K562 (cell line): ENCODE data around the gene OR10S1. TPM values are rescaled to one million over a fixed set of nuclear protein-coding genes. Genes with fewer than 3 reads are reported as not detected.

Experiments used
- BRCA1 ChIP-seq, 2 experiments: fragments of 450-650 bp in 1 of 2; sonication (generic) in 1 of 2; formaldehyde crosslinking in 1 of 2; IDR thresholded peaks; 2 replicates each; pipeline versions ENCODE4 v1.5.0 to v1.6.1; 2017 to 2020; ENCODE audit warnings: mild to moderate bottlenecking in 1 of 2, missing genetic modification reagents in 1 of 2
- C11orf30 ChIP-seq: fragments of 450-650 bp; IDR thresholded peaks from 2 replicates; pipeline ENCODE4 v1.6.1; 2016; ENCODE audit warnings: low read depth, mild to moderate bottlenecking
- CEBPG ChIP-seq, 3 experiments: fragments of 200-800 bp in 1 of 3; sonication (Bioruptor generic) in 1 of 3; sonication (generic) in 1 of 3; formaldehyde crosslinking in 1 of 3; IDR thresholded peaks in 2 of 3; conservative IDR thresholded peaks in 1 of 3; 2 replicates each; pipeline versions ENCODE4 v1.6.1 to v1.8.0; 2016 to 2022; ENCODE audit warnings: missing compliant biosample characterization in 2 of 3, missing genetic modification characterization in 2 of 3, mild to moderate bottlenecking in 1 of 3, missing genetic modification reagents in 1 of 3
- FOXA1 ChIP-seq: fragments of 450-650 bp; IDR thresholded peaks from 2 replicates; pipeline ENCODE4 v1.6.1; 2016; ENCODE audit warnings: mild to moderate bottlenecking, borderline replicate concordance
- HDAC8 ChIP-seq: fragments of 450-650 bp; IDR thresholded peaks from 2 replicates; pipeline ENCODE4 v1.6.1; 2016; ENCODE audit warnings: mild to moderate bottlenecking, missing genetic modification characterization, moderate library complexity, missing compliant biosample characterization
- HSF4 ChIP-seq: fragments of 250-450 bp; sonication (Bioruptor Pico); IDR thresholded peaks from 2 replicates; pipeline ENCODE4 v2.1.2; 2022; ENCODE audit warnings: mild to moderate bottlenecking, moderate library complexity, borderline replicate concordance
- KDM1A ChIP-seq, 2 experiments: fragments of 450-650 bp; IDR thresholded peaks; 2 replicates each; pipeline ENCODE4 v1.6.1; 2016; ENCODE audit warnings: mild to moderate bottlenecking in 2 of 2
- NBN ChIP-seq: fragments of 450-650 bp; IDR thresholded peaks from 2 replicates; pipeline ENCODE4 v1.6.1; 2016; ENCODE audit warnings: low read depth, mild to moderate bottlenecking
- NCOR1 ChIP-seq: fragments of 450-650 bp; IDR thresholded peaks from 2 replicates; pipeline ENCODE4 v1.6.1; 2016; ENCODE audit warnings: mild to moderate bottlenecking, moderate library complexity
- NRF1 ChIP-seq, 2 experiments: fragments of 450-650 bp; IDR thresholded peaks in 1 of 2; conservative IDR thresholded peaks in 1 of 2; 2 replicates each; pipeline ENCODE4 v1.6.1; 2014; ENCODE audit warnings: mild to moderate bottlenecking in 2 of 2
- RBM34 ChIP-seq: fragments of 200-400 bp; formaldehyde crosslinking; IDR thresholded peaks from 2 replicates; pipeline ENCODE4 v1.6.1; 2018; ENCODE audit warnings: low read length, borderline replicate concordance; ENCODE audit not compliant: insufficient read depth
- SIX5 ChIP-seq, 2 experiments: IDR thresholded peaks; 2 replicates each; pipeline ENCODE4 v1.6.1; 2011; ENCODE audit warnings: low read length in 2 of 2, borderline replicate concordance in 1 of 2, low read depth in 1 of 2, mild to moderate bottlenecking in 1 of 2, moderate library complexity in 1 of 2; ENCODE audit not compliant: insufficient read depth in 1 of 2
- SMARCB1 ChIP-seq: IDR thresholded peaks from 2 replicates; pipeline ENCODE4 v1.6.1; 2011; ENCODE audit warnings: improper control_type of control experiment, low read depth; ENCODE audit not compliant: insufficient read length
- TAF1 ChIP-seq: IDR thresholded peaks from 2 replicates; pipeline ENCODE4 v1.6.1; 2011; ENCODE audit warnings: mild to moderate bottlenecking, low read length, moderate library complexity; ENCODE audit not compliant: insufficient read depth, control insufficient read depth, severe bottlenecking; ENCODE audit errors: extremely low read depth
- ZNF277 ChIP-seq: fragments of 250-450 bp; sonication (Bioruptor Pico); IDR thresholded peaks from 2 replicates; pipeline ENCODE4 v1.8.0; 2022; ENCODE audit warnings: inconsistent platforms, mild to moderate bottlenecking, moderate library complexity, borderline replicate concordance
- ZNF280A ChIP-seq: fragments of 450-650 bp; IDR thresholded peaks from 2 replicates; pipeline ENCODE4 v1.6.1; 2018; ENCODE audit warnings: mild to moderate bottlenecking, low read depth; ENCODE audit not compliant: partially characterized antibody
- polyA plus RNA-seq, 8 experiments: library from polyadenylated mRNA; depleted of rRNA in 4 of 8; stranded (reverse) in 5 of 8; unstranded in 3 of 8; fragments of >200 nt; fragmentation: Nextera tagmentation in 2 of 8; fragmentation: Illumina TruSeq in 1 of 8; extraction: Ambion mirVana in 2 of 8; extraction: Trizol in 1 of 8; gene quantifications; 2 replicates each; pipeline versions ENCODE4 v1.2.1 to v1.2.3, GENCODE V29; 2011 to 2014; ENCODE audit warnings: inconsistent platforms in 1 of 8, missing spikeins in 1 of 8
- total RNA-seq, 7 experiments: library from RNA; depleted of rRNA in 6 of 7; stranded (reverse); fragments of >200 nt in 6 of 7; fragmentation: Illumina TruSeq in 2 of 7; extraction: Trizol in 2 of 7; gene quantifications; 2 replicates each; pipeline versions ENCODE4 v1.2.1 to v1.2.3, GENCODE V29; 2011 to 2021; ENCODE audit warnings: low replicate concordance in 1 of 7
- TF ChIP-seq, protein P1 (sequence below), 2 experiments: fragments of 450-650 bp; conservative IDR thresholded peaks; 2 replicates each; pipeline ENCODE4 v1.6.1; 2017; ENCODE audit warnings: mild to moderate bottlenecking in 2 of 2, moderate library complexity in 2 of 2
- TF ChIP-seq, protein P2 (sequence below), 3 experiments: fragments of 200-800 bp in 1 of 3; sonication (Bioruptor generic) in 1 of 3; sonication (generic) in 1 of 3; formaldehyde crosslinking in 1 of 3; IDR thresholded peaks; 2 replicates each; pipeline versions ENCODE4 v1.6.1 to v1.8.0; 2016 to 2022; ENCODE audit warnings: mild to moderate bottlenecking in 2 of 3, missing compliant biosample characterization in 2 of 3, missing genetic modification characterization in 2 of 3, missing genetic modification reagents in 1 of 3

OR10S1 gene
- total and polyA plus RNA-seq, 9 of the 15 experiments (the other 6 are each of a cell fraction or from before 2014, with no cell fraction given) = not detected

DNA sequence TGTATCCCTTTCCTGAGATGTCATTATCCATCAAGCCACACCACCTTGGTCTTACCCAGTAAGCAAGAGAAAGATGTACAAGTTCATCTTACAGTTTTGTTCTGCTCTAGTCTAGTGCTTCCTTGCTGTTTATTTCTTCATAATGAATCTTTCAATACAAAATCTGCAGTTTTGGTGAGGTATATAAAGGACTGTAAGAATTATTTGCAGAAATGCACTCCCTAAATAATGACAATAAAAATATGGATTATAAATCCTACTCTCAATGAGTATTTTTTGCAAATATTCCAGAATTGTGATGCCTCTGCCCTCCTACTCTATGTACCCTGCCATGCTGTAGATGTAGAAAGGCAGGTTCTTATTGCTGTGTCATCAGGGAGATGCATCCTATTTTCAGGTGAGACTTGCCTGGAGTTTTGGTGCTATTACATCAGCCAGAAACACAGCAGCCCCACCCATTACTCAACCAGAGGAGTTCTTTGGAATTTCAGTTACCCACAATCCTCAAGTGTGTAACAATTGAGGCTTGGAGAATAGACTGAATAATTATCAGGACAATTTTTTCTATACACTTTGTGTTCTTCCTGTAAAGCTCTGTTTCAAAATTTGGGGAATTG lies at the start of gene OR10S1 (continued):
- TF ChIP-seq SIX5 (IDR thresholded peaks at IDR 0.05; ENCODE audit: borderline replicate concordance in 1 of 2, insufficient read depth in 1 of 2, low read depth in 1 of 2, low read length in 2 of 2) (no peak), RBM34 (no peak), SMARCB1 (no peak), HSF4 (CRISPR knock-in tag) (no peak), BRCA1 (IDR thresholded peaks at IDR 0.05) (no peak), BRCA1 (CRISPR knock-in tag; IDR thresholded peaks at IDR 0.05) (no peak), TAF1 (no peak), FOXA1 (no peak), NBN (no peak), ZNF280A (no peak), CEBPG (CRISPR knock-in tag; IDR thresholded peaks at IDR 0.05) (no peak), CEBPG (tag; conservative IDR thresholded peaks at IDR 0.05 in 1 of 2, IDR thresholded peaks at IDR 0.05 in 1 of 2) (peak in 1 of 2 experiments; percentile 57; a peak in 2 of 4 replicates), HDAC8 (no peak), ZNF277 (no peak), NCOR1 (no peak), KDM1A (IDR thresholded peaks at IDR 0.05) (no peak), NRF1 (conservative IDR thresholded peaks at IDR 0.05 in 1 of 2, IDR thresholded peaks at IDR 0.05 in 1 of 2) (no peak), C11orf30 (peak; percentile 54; the same call in 1 of the 2 replicates)
- TF ChIP-seq, protein P1, sequence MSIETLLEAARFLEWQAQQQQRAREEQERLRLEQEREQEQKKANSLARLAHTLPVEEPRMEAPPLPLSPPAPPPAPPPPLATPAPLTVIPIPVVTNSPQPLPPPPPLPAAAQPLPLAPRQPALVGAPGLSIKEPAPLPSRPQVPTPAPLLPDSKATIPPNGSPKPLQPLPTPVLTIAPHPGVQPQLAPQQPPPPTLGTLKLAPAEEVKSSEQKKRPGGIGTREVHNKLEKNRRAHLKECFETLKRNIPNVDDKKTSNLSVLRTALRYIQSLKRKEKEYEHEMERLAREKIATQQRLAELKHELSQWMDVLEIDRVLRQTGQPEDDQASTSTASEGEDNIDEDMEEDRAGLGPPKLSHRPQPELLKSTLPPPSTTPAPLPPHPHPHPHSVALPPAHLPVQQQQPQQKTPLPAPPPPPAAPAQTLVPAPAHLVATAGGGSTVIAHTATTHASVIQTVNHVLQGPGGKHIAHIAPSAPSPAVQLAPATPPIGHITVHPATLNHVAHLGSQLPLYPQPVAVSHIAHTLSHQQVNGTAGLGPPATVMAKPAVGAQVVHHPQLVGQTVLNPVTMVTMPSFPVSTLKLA (conservative IDR thresholded peaks at IDR 0.05) = no peak
- TF ChIP-seq, protein P2, sequence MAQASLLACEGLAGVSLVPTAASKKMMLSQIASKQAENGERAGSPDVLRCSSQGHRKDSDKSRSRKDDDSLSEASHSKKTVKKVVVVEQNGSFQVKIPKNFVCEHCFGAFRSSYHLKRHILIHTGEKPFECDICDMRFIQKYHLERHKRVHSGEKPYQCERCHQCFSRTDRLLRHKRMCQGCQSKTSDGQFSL (CRISPR knock-in tag; IDR thresholded peaks at IDR 0.05) = no peak
- TF ChIP-seq, protein P2 (tag; IDR thresholded peaks at IDR 0.05) = no peak
